Testis (tissue), 5 donors: ENCODE results near the gene CEP85L. TPM values are rescaled to one million over a fixed set of nuclear protein-coding genes. Genes with fewer than 3 reads are reported as not detected.
A peak's percentile ranks its signal among the peaks of the same experiment; 100 is the strongest.

Experiments used
- DNase-seq: peaks from one replicate; pipeline ENCODE4 v3.0.0-alpha.2; 2019
- H3K27ac ChIP-seq, 2 donors: fragments of 200-600 bp; sonication (generic); one replicate each; pipeline ENCODE4 v1.5.1; 2019
- H3K27me3 ChIP-seq: fragments of 200-600 bp; sonication (generic); one replicate; pipeline ENCODE4 v1.5.1; 2019
- H3K36me3 ChIP-seq: fragments of 200-600 bp; sonication (generic); one replicate; pipeline ENCODE4 v1.5.1; 2017; ENCODE audit warnings: low read depth; ENCODE audit errors: missing control alignments
- H3K4me1 ChIP-seq: fragments of 200-600 bp; sonication (generic); one replicate; pipeline ENCODE4 v1.5.1; 2019
- H3K4me3 ChIP-seq, 2 donors: fragments of 200-600 bp; sonication (generic); one replicate each; pipeline ENCODE4 v1.5.1; 2017 to 2019
- H3K9me3 ChIP-seq: fragments of 200-600 bp; sonication (generic); one replicate; pipeline ENCODE4 v1.5.1; 2017
- POLR2A ChIP-seq: fragments of 450-650 bp; IDR thresholded peaks from one replicate; pipeline ENCODE4 v1.6.1; 2017; ENCODE audit warnings: antibody characterized with exemption, mild to moderate bottlenecking, moderate library complexity
- WGBS, 2 donors: methylation state at CpG; one replicate each; pipeline ENCODE4 v1.1.5; 2018; 5-methylcytosine and 5-hydroxymethylcytosine counted together
- intact Hi-C: fragments of 100-400 bp; cut with DNase I; formaldehyde crosslinking; loops from one replicate; pipeline ENCODE4 v1.15.1; 2023; ENCODE audit warnings: low total_unique reads
- long read RNA-seq, 2 donors: transcript quantifications; one replicate each; lab custom pipeline, GENCODE V29; 2026
- polyA plus RNA-seq: library from polyadenylated mRNA; stranded (reverse); fragments of 350-450 nt; fragmentation: Illumina TruSeq; extraction: RNeasy Lipid Tissue Mini Kit (QIAGEN cat#74804); gene quantifications from one replicate; pipeline ENCODE4 v1.2.3, GENCODE V29; 2014; ENCODE audit warnings: low read depth, low replicate concordance; ENCODE audit not compliant: insufficient read depth
- total RNA-seq, 2 donors: library from RNA; depleted of rRNA; stranded (reverse); fragments of >200 nt; gene quantifications; one replicate each; pipeline ENCODE4 v1.2.3, GENCODE V29; 2016
- TF ChIP-seq, protein P1 (sequence below), 3 experiments: fragments of 450-650 bp in 2 of 3; fragments of 200-600 bp in 1 of 3; sonication (generic) in 1 of 3; IDR thresholded peaks; one replicate each; pipeline ENCODE4 v1.5.1; 2016 to 2019; ENCODE audit warnings: antibody characterized with exemption in 3 of 3, mild to moderate bottlenecking in 2 of 3, moderate library complexity in 1 of 3

CEP85L gene
- total RNA-seq (10 to 100 TPM; 63.7 to 80.7 TPM), polyA plus RNA-seq (78.8 TPM)
- long read RNA-seq, donor 1, full-length matches to known transcripts, result 2 of 2 reads
- long read RNA-seq, donor 1, partial matches to known transcripts, result 0 of 2 reads
- long read RNA-seq, donor 1, other reads (novel, unspliced or antisense), result 0 of 2 reads
- long read RNA-seq, donor 2, result 0 reads

- intact Hi-C loops, result no loop called here
- peak within 1 kb of the TSS; percentile 99 for H3K27ac ChIP-seq
- H3K36me3 ChIP-seq, result no peaks in the 10 kb centered on the region
- TF ChIP-seq POLR2A, result peak; percentile 83
- TF ChIP-seq, protein P1, sequence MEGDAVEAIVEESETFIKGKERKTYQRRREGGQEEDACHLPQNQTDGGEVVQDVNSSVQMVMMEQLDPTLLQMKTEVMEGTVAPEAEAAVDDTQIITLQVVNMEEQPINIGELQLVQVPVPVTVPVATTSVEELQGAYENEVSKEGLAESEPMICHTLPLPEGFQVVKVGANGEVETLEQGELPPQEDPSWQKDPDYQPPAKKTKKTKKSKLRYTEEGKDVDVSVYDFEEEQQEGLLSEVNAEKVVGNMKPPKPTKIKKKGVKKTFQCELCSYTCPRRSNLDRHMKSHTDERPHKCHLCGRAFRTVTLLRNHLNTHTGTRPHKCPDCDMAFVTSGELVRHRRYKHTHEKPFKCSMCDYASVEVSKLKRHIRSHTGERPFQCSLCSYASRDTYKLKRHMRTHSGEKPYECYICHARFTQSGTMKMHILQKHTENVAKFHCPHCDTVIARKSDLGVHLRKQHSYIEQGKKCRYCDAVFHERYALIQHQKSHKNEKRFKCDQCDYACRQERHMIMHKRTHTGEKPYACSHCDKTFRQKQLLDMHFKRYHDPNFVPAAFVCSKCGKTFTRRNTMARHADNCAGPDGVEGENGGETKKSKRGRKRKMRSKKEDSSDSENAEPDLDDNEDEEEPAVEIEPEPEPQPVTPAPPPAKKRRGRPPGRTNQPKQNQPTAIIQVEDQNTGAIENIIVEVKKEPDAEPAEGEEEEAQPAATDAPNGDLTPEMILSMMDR (IDR thresholded peaks at IDR 0.05), result peak in 1 of 3 experiments; percentile 29
- peak within 1 kb of the TSS; percentile 93 to 99 for H3K4me3 ChIP-seq
- 0 to 1% methylated on average over 7 to 51 of the region's 77 CpGs for WGBS, 2 donors
- H3K4me1 ChIP-seq, result peaks cover 16% of the 10 kb centered on the region
- no peaks in the 10 kb centered on the region for H3K27me3 ChIP-seq
- peak; percentile 95 for DNase-seq
- H3K9me3 ChIP-seq, result no peaks in the 10 kb centered on the region
Measured at GRCh38 chr6:118651282-118652050, at the start of gene CEP85L. Gene CEP85L (minus strand): TSS chr6:118651591. CDS start chr6:118651269, 322 bp downstream.

DNA sequence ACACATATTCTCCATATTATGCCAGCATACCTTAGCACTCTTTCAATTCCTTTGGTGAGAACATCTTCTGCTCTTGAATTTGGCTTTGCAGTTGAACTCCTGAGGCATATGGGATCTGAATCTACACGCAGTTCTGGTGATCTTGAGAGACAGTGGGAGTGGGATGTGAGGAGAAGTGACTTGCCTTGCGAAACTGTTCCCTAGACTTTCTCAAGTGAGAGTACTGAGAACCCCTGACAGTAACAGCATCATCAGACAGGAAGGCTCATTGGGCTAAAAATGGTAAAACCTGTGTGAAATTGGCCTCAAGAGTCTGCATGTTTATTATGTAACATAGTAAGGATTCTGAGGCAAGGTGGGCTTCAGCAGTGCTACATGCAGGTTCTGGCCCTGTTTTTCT is 49.1 kb upstream of the CEP85L start:
- WGBS, 2 donors, result 94% methylated on average over 2 of the region's 2 CpGs
- Histone ChIP-seq H3K9me3 (no peaks in the 10 kb centered on the region), H3K27me3 (no peaks in the 10 kb centered on the region), H3K27ac (no peak overlapping the region), H3K36me3 (no peaks in the 10 kb centered on the region), H3K4me1 (peaks cover 6% of the 10 kb centered on the region), H3K4me3 (no peak overlapping the region)
- no peak for DNase-seq
- TF ChIP-seq, protein P1 (IDR thresholded peaks at IDR 0.05), result no peak
- no peak for TF ChIP-seq POLR2A
- intact Hi-C loops, result no loop called here

DNA sequence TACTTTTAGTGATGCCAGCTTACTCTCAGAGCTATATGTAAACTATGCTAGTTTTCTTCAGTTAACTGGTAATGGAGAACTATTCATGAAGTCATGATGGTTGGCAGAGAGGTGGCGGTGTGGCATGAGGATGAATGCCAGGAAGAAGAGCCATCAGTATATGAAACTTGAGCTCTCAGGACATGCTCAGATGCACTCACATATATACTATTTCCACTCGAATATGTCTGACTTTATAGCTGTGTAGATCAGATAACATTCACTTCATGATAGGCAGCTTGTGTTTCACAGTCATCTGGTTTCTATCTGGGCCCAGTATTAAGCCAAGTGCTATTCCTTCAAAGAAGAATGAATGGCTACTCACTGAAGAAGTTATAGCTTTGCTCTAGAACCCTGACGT is 46.2 kb upstream of the CEP85L start:
- TF ChIP-seq POLR2A, result no peak
- TF ChIP-seq, protein P1 (IDR thresholded peaks at IDR 0.05), result no peak
- no peaks in the 10 kb centered on the region for H3K4me1 ChIP-seq
- no peak for DNase-seq
- 77 to 85% methylated on average over 3 of the region's 3 CpGs for WGBS, 2 donors
- intact Hi-C loops, result no loop called here
- no peak overlapping the region for H3K27ac ChIP-seq
- no peak overlapping the region for H3K4me3 ChIP-seq
- H3K36me3 ChIP-seq, result no peaks in the 10 kb centered on the region
- H3K9me3 ChIP-seq, result no peaks in the 10 kb centered on the region
- no peaks in the 10 kb centered on the region for H3K27me3 ChIP-seq

- no peak overlapping the region for H3K27ac ChIP-seq
- no peaks in the 10 kb centered on the region for H3K36me3 ChIP-seq
- no peaks in the 10 kb centered on the region for H3K27me3 ChIP-seq
- H3K4me1 ChIP-seq, result no peaks in the 10 kb centered on the region
- DNase-seq, result no peak
- H3K4me3 ChIP-seq, result no peak overlapping the region
- TF ChIP-seq, protein P1 (IDR thresholded peaks at IDR 0.05), result no peak
- no peak for TF ChIP-seq POLR2A
- 85 to 94% methylated on average over 1 of the region's 1 CpG for WGBS, 2 donors
- no peaks in the 10 kb centered on the region for H3K9me3 ChIP-seq
- intact Hi-C loops, result no loop called here
Measured at GRCh38 chr6:118696271-118696670, 44.9 kb upstream of the CEP85L start.
